GM12865 (cell line): ENCODE measurements around the gene PTPRM.

Source experiments
- DNase-seq: peaks from one replicate; pipeline ENCODE4 v3.0.0; 2010; ENCODE audit warnings: low read depth
- H3K4me3 ChIP-seq: 2 replicates; pipeline ENCODE4 v1.5.1; 2011; ENCODE audit warnings: mild to moderate bottlenecking, low read depth, low read length, control low read depth
- CTCF ChIP-seq: IDR thresholded peaks from 2 replicates; pipeline ENCODE4 v1.5.1; 2011; ENCODE audit warnings: low read length, control low read depth, low read depth, inconsistent platforms; ENCODE audit not compliant: insufficient read depth; ENCODE audit errors: missing control alignments

PTPRM gene

GRCh38 chr18:7766346-7766745, 199.2 kb downstream of the PTPRM start:
- no peak overlapping the region for H3K4me3 ChIP-seq
- no peak for TF ChIP-seq CTCF
- DNase-seq, result no peak

DNA sequence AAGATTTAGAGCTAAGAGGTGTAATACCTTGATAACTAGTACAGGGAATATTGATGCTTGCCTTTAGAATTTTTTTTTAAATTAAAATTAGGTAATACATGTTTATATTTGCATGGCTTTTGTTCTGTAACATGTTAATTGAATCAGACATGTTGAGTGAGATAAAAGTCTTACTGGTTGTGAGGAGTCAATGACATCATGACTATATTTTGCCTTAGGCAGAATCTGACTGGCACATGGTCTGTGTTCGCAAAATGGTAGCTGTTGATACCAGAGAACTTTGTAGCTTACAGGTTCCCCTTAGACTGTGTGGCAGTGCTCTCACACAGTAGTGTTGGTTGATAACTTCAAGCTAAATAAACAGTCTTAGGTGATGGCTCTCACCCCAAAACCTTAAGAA, 199.7 kb downstream of the PTPRM start:
- H3K4me3 ChIP-seq, result no peak overlapping the region
- no peak for DNase-seq
- TF ChIP-seq CTCF, result no peak

DNA sequence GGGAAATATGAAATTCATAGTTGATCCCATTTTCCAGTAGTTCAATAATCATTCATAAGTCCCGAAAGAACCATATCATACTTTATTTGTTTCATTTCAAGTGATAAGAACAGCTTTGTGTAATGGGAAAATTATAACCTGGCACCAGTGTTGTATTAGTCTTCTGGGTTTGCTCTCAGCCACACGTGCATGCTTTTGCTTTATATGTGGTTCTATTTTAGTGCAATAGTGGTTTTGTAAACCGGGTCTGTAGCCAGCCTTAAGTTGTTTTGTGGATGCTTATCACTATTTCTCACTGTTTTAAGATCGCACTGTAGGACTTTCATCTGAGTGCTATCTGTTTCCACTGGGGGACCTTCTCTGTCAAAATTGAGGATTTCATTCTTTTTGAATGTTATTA, 203.8 kb downstream of the PTPRM start:
- H3K4me3 ChIP-seq, result no peak overlapping the region
- DNase-seq, result no peak
- TF ChIP-seq CTCF, result no peak

DNA sequence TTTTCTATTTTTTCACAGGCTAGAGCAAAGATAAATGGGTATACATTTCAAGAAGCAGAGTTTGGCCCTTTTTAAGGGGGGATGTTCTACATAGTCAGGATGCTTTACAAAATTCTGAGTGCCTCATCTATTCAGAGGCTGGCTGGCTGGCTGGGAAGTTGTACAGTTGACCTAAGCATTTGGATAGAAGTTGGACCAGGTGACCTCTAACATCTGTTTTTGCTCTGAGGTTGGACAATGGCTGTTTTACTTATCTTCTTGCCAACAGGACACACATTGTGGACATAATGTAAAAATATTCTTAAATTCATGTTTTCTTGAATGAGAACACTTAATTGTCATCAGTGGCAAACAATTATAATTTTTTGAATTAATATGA, 205.4 kb downstream of the PTPRM start:
- TF ChIP-seq CTCF, result no peak
- DNase-seq, result no peak
- H3K4me3 ChIP-seq, result no peak overlapping the region

GRCh38 chr18:7772951-7773350, 205.8 kb downstream of the PTPRM start:
- no peak for DNase-seq
- H3K4me3 ChIP-seq, result no peak overlapping the region
- TF ChIP-seq CTCF, result no peak

GRCh38 chr18:7775128-7775527, 208.0 kb downstream of the PTPRM start:
- no peak overlapping the region for H3K4me3 ChIP-seq
- TF ChIP-seq CTCF, result no peak
- no peak for DNase-seq

- no peak for DNase-seq
- TF ChIP-seq CTCF, result no peak
- no peak overlapping the region for H3K4me3 ChIP-seq
Measured at GRCh38 chr18:7775843-7776242, 208.7 kb downstream of the PTPRM start.
